SK-N-SH treated with all-trans-retinoic acid at 6 μM for 48 hours (cell line): ENCODE results near the gene RASGEF1C.
"Not testable (repeated sequence)": the region's sequence is repeated elsewhere in the genome, so short reads cannot be mapped to it uniquely, and the experiment has no call there.

Experiments
- ATAC-seq: fragments of 200-7000 bp; cut with Tn5 transposase; 3 replicates; pipeline ENCODE4 v1.9.1; 2020; ENCODE audit warnings: mild to moderate bottlenecking, moderate library complexity
- ARNTL ChIP-seq: fragments of 450-650 bp; formaldehyde crosslinking; IDR thresholded peaks from 2 replicates; pipeline ENCODE4 v1.5.0; 2020; ENCODE audit warnings: low read depth, mild to moderate bottlenecking, moderate library complexity, borderline replicate concordance
- BACH2 ChIP-seq: fragments of 250-450 bp; sonication (Bioruptor Pico); IDR thresholded peaks from 2 replicates; pipeline ENCODE4 v1.9.0; 2021; ENCODE audit warnings: mild to moderate bottlenecking, borderline replicate concordance
- CREB5 ChIP-seq: fragments of 250-450 bp; sonication (Bioruptor Pico); IDR thresholded peaks from 2 replicates; pipeline ENCODE4 v1.5.1; 2020; ENCODE audit warnings: low read depth, mild to moderate bottlenecking, moderate library complexity
- CSDC2 ChIP-seq: fragments of 250-450 bp; sonication (Bioruptor Pico); IDR thresholded peaks from 2 replicates; pipeline ENCODE4 v1.5.0; 2020; ENCODE audit warnings: mild to moderate bottlenecking, moderate library complexity
- CSRNP3 ChIP-seq: fragments of 250-450 bp; sonication (Bioruptor Pico); IDR thresholded peaks from 2 replicates; pipeline ENCODE4 v1.5.1; 2021; ENCODE audit warnings: mild to moderate bottlenecking, moderate library complexity
- ESRRG ChIP-seq: fragments of 250-450 bp; sonication (Bioruptor Pico); IDR thresholded peaks from 2 replicates; pipeline ENCODE4 v1.6.1; 2021; ENCODE audit warnings: mild to moderate bottlenecking
- ISL1 ChIP-seq: fragments of 250-450 bp; sonication (Bioruptor Pico); IDR thresholded peaks from 2 replicates; pipeline ENCODE4 v2.1.2; 2022; ENCODE audit warnings: mild to moderate bottlenecking, moderate library complexity
- OSR1 ChIP-seq: fragments of 250-450 bp; sonication (Bioruptor Pico); IDR thresholded peaks from 2 replicates; pipeline ENCODE4 v1.8.0; 2022; ENCODE audit warnings: moderate library complexity, mild to moderate bottlenecking, inconsistent platforms
- PATZ1 ChIP-seq: fragments of 250-450 bp; sonication (Bioruptor Pico); IDR thresholded peaks from 2 replicates; pipeline ENCODE4 v1.8.0; 2020; ENCODE audit warnings: mild to moderate bottlenecking, moderate library complexity, borderline replicate concordance
- POU6F1 ChIP-seq: fragments of 250-450 bp; sonication (Bioruptor Pico); IDR thresholded peaks from 2 replicates; pipeline ENCODE4 v1.8.0; 2021; ENCODE audit warnings: low read depth, mild to moderate bottlenecking, moderate library complexity, borderline replicate concordance
- PPARA ChIP-seq: fragments of 250-450 bp; sonication (Bioruptor Pico); IDR thresholded peaks from 2 replicates; pipeline ENCODE4 v1.5.0; 2020; ENCODE audit warnings: mild to moderate bottlenecking, borderline replicate concordance
- SNAI2 ChIP-seq: fragments of 250-450 bp; sonication (Bioruptor Pico); IDR thresholded peaks from 2 replicates; pipeline ENCODE4 v1.5.0; 2020; ENCODE audit warnings: mild to moderate bottlenecking, moderate library complexity
- TCF4 ChIP-seq: fragments of 250-450 bp; sonication (Bioruptor Pico); IDR thresholded peaks from 2 replicates; pipeline ENCODE4 v1.8.0; 2021; ENCODE audit warnings: mild to moderate bottlenecking, moderate library complexity, borderline replicate concordance
- TOX ChIP-seq: fragments of 250-450 bp; sonication (Bioruptor Pico); IDR thresholded peaks from 2 replicates; pipeline ENCODE4 v1.8.0; 2021; ENCODE audit warnings: mild to moderate bottlenecking, moderate library complexity, borderline replicate concordance
- ZC3H10 ChIP-seq: fragments of 250-450 bp; sonication (Bioruptor Pico); IDR thresholded peaks from 2 replicates; pipeline ENCODE4 v1.5.1; 2021; ENCODE audit warnings: mild to moderate bottlenecking, moderate library complexity
- ZFP3 ChIP-seq: fragments of 250-450 bp; sonication (Bioruptor Pico); IDR thresholded peaks from 2 replicates; pipeline ENCODE4 v1.5.0; 2020; ENCODE audit warnings: mild to moderate bottlenecking, moderate library complexity
- ZFP30 ChIP-seq: fragments of 450-650 bp; formaldehyde crosslinking; IDR thresholded peaks from 2 replicates; pipeline ENCODE4 v1.5.0; 2022; ENCODE audit warnings: mild to moderate bottlenecking, moderate library complexity
- ZNF565 ChIP-seq: fragments of 450-650 bp; formaldehyde crosslinking; conservative IDR thresholded peaks from 2 replicates; pipeline ENCODE4 v1.5.0; 2020; ENCODE audit warnings: low read depth, mild to moderate bottlenecking, moderate library complexity
- ZNF70 ChIP-seq: fragments of 450-650 bp; formaldehyde crosslinking; IDR thresholded peaks from 2 replicates; pipeline ENCODE4 v1.5.0; 2020; ENCODE audit warnings: mild to moderate bottlenecking, moderate library complexity
- ZNF8 ChIP-seq: fragments of 450-650 bp; formaldehyde crosslinking; IDR thresholded peaks from 2 replicates; pipeline ENCODE4 v1.5.0; 2020; ENCODE audit warnings: mild to moderate bottlenecking, moderate library complexity

Gene RASGEF1C

GRCh38 chr5:180093241-180093640 is 115.8 kb downstream of the RASGEF1C start (continued):
- TF ChIP-seq POU6F1 (CRISPR knock-in tag) (no peak), PATZ1 (CRISPR knock-in tag) (no peak), TCF4 (CRISPR knock-in tag) (no peak), ISL1 (no peak), ZNF565 (CRISPR knock-in tag) (no peak), ZC3H10 (no peak), ESRRG (CRISPR knock-in tag) (no peak), CSDC2 (CRISPR knock-in tag) (no peak), OSR1 (no peak), ARNTL (CRISPR knock-in tag) (no peak), ZNF8 (CRISPR knock-in tag) (no peak), ZNF70 (CRISPR knock-in tag) (no peak)
- TF ChIP-seq, all 23 proteins: peak for 0

- ATAC-seq, result peak; percentile 47
- no peak for TF ChIP-seq ZFP30 (CRISPR knock-in tag)
- no peak for TF ChIP-seq CSRNP3 (CRISPR knock-in tag)
- TF ChIP-seq ISL1, result no peak
- TF ChIP-seq ZNF70 (CRISPR knock-in tag), result no peak
- no peak for TF ChIP-seq PPARA (CRISPR knock-in tag)
- no peak for TF ChIP-seq OSR1
- no peak for TF ChIP-seq ZNF8 (CRISPR knock-in tag)
These were observed 118.1 kb downstream of the RASGEF1C start for GRCh38 chr5:180090769-180091546.

GRCh38 chr5:180090098-180090768 is 118.8 kb downstream of the RASGEF1C start:
- TF ChIP-seq CSRNP3 (CRISPR knock-in tag) (no peak), ZFP3 (CRISPR knock-in tag) (no peak), ZC3H10 (no peak), BACH2 (CRISPR knock-in tag) (no peak), TOX (CRISPR knock-in tag) (no peak), PPARA (CRISPR knock-in tag) (no peak), CSDC2 (CRISPR knock-in tag) (no peak), ZNF8 (CRISPR knock-in tag) (no peak), SNAI2 (CRISPR knock-in tag) (no peak), ZFP30 (CRISPR knock-in tag) (no peak), ISL1 (no peak), ARNTL (CRISPR knock-in tag) (no peak), CREB5 (CRISPR knock-in tag) (no peak), TCF4 (CRISPR knock-in tag) (no peak), PATZ1 (CRISPR knock-in tag) (no peak; the same call in 1 of the 2 replicates)
- ATAC-seq, result peak; percentile 95

- ATAC-seq, result not testable (repeated sequence)
These were observed 119.4 kb downstream of the RASGEF1C start for GRCh38 chr5:180089628-180090027.
